HG02798 (cell line): ENCODE data around the gene ZNF276.
"Not testable (repeated sequence)": the region's sequence is repeated elsewhere in the genome, so short reads cannot be mapped to it uniquely, and the experiment has no call there.

ENCODE experiments used
- ATAC-seq: cut with Tn5 transposase; IDR thresholded peaks from one replicate; pipeline ENCODE4 v1.9.1; 2021; ENCODE audit warnings: mild to moderate bottlenecking; ENCODE audit not compliant: unreplicated experiment, poor library complexity

Gene ZNF276

GRCh38 chr16:89779231-89779908 is 58.0 kb downstream of the ZNF276 start:
- ATAC-seq: no peak

- ATAC-seq: no peak
Measured at GRCh38 chr16:89779909-89780305, 58.6 kb downstream of the ZNF276 start.

GRCh38 chr16:89782489-89782888 is 61.2 kb downstream of the ZNF276 start:
- ATAC-seq: no peak

GRCh38 chr16:89783952-89784351 is 62.6 kb downstream of the ZNF276 start:
- ATAC-seq: not testable (repeated sequence)

- ATAC-seq: no peak
Measured at GRCh38 chr16:89784406-89784805, 63.1 kb downstream of the ZNF276 start.

- ATAC-seq: no peak
Measured at GRCh38 chr16:89785523-89786155, 64.3 kb downstream of the ZNF276 start.

GRCh38 chr16:89786474-89787364 is 65.4 kb downstream of the ZNF276 start:
- no peak for ATAC-seq

GRCh38 chr16:89787365-89787805 is 66.0 kb downstream of the ZNF276 start:
- ATAC-seq: no peak
